AG09309 (cell line): ENCODE results near the gene HOXD8.

Experiments
- DNase-seq: peaks from one replicate; pipeline ENCODE4 v3.0.0-alpha.2; 2010; ENCODE audit warnings: low read depth
- H3K4me3 ChIP-seq: 2 replicates; pipeline ENCODE4 v1.5.1; 2011; ENCODE audit warnings: mild to moderate bottlenecking, low read depth, low read length, moderate library complexity; ENCODE audit not compliant: control insufficient read depth
- CTCF ChIP-seq: IDR thresholded peaks from 2 replicates; pipeline ENCODE4 v1.5.1; 2011; ENCODE audit warnings: mild to moderate bottlenecking, low read depth, low read length, inconsistent platforms; ENCODE audit not compliant: insufficient read depth, control insufficient read depth; ENCODE audit errors: missing control alignments

Gene HOXD8

GRCh38 chr2:176152350-176153181 is 23.1 kb downstream of the HOXD8 start:
- no peak for DNase-seq
- TF ChIP-seq CTCF, result no peak
- H3K4me3 ChIP-seq, result no peak overlapping the region

- TF ChIP-seq CTCF, result no peak
- no peak overlapping the region for H3K4me3 ChIP-seq
- DNase-seq, result no peak
Measured at GRCh38 chr2:176154576-176155252, 25.2 kb downstream of the HOXD8 start.

- TF ChIP-seq CTCF, result no peak
- DNase-seq, result no peak
- H3K4me3 ChIP-seq, result no peak overlapping the region
Measured at GRCh38 chr2:176155356-176156044, 26.0 kb downstream of the HOXD8 start.

GRCh38 chr2:176156301-176156806 is 26.8 kb downstream of the HOXD8 start:
- TF ChIP-seq CTCF, result no peak
- DNase-seq, result no peak
- no peak overlapping the region for H3K4me3 ChIP-seq

GRCh38 chr2:176156807-176157498 is 27.4 kb downstream of the HOXD8 start, which contains the start of gene HOXD3:
HOXD3 (plus strand) TSS chr2:176157307; CDS start chr2:176169115, 11,808 bp downstream.
- TF ChIP-seq CTCF, result no peak
- no peak for DNase-seq

GRCh38 chr2:176157499-176158185 is 28.1 kb downstream of the HOXD8 start:
- no peak for TF ChIP-seq CTCF
- no peak for DNase-seq
- no peak overlapping the region for H3K4me3 ChIP-seq

More at GRCh38 chr2:176156807-176157498, 27.4 kb downstream of the HOXD8 start, which contains the start of gene HOXD3:
- H3K4me3 ChIP-seq, result no peak within 1 kb of the TSS
